IPS DF 19.7 (cell line): ENCODE measurements around the gene FUT3.

ENCODE experiments used
- DNase-seq: peaks from one replicate; pipeline ENCODE4 v3.0.0-alpha.2; 2013; ENCODE audit warnings: low read depth, low spot score

Gene FUT3

GRCh38 chr19:5803441-5803751, 47.9 kb downstream of the FUT3 start:
- no peak for DNase-seq

DNA sequence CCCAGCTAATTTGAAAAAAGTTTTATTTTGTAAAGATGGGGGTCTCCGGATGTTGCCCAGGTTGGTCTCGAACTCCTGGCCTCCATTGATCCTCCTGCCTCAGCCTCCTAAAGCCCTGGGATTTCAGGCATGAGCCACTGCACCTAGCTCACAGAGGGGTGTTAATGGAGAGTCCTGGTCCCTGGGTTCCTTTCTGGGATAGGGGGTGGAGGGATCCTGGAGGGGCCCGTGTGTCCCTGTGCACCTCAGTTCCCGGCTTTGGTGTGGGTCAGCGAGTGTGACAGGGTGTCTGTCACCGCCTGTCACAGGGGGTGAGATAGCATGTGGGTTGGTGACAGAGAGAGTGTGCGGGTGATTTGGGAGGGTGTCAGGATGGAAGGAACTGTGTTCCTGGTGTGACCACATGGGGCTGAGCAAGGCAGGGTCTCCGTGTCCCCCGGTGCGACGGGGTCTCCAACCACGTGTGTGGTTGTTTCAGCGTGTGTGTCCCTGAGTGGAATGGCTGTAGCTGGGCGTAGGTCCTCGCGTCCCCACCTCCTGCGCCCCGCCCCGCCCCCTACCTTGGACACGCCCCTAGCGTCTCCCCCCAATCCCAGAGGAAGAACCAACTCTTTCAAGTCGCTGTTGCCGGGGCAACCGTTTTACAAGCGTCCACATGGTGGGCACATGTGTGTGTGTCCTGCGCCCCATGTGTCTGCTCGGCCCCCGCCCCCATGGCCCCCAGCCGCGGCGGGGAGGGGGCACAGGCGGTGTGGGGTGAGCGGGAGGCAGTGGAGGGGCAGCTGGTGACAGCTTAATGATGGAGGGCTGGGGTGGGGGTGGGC, 49.2 kb downstream of the FUT3 start:
- no peak for DNase-seq

- no peak for DNase-seq
Observed at GRCh38 chr19:5800361-5801270, 50.6 kb downstream of the FUT3 start.

DNA sequence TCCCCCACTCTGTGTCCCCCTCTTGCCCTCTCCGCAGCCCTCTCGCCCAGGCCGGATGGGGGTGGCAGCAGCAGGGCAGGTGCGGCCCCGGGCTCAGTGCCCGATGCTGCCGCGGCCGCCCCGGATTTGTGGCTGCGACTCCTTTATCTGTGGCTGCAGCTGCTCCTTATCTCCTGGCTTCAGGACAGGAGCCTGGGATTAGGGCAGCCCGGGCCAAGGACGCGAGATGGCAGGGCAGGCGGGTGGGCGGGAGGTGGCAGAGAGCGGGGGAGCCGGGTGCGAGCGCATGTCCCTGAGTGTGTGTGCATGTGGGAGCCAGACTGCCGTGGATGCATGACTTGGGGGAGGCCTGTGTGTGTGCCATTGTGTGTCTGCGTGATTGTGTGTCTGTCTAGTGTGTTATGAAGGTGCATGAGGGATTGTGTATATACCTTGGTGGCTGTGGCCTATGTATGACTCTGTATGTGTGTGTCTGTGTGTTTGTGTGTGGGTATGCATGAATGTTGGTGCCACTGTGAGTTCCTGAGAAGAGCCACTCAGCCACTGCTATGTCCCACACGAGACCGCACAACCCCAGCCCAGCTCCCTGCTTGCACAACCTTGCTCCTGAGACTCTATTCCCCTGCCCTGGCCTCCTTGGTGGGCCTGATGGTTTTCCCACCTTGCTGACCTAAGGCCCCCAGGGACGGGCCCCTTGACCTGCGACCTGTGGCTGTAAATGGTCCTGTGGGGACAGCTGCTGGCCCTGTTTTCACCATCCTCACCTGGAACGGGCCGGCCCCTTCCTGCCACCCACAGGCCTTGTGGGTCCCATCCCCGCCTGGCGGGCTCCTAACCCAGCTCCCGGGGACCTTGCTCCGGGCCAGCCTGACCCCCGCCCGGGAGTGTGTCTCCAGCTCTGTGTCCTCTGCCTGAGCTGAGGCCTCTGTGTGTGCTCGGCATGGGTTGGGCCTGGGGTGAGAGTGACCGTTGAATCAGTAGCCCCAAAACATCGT, 51.7 kb downstream of the FUT3 start:
- no peak for DNase-seq

GRCh38 chr19:5798244-5798643, 53.0 kb downstream of the FUT3 start:
- DNase-seq, result no peak

GRCh38 chr19:5795382-5795919, 55.8 kb downstream of the FUT3 start:
- no peak for DNase-seq

GRCh38 chr19:5793188-5793587, 58.1 kb downstream of the FUT3 start:
- no peak for DNase-seq
